NCI-H69 (cell line): ENCODE data around the gene KCNQ2.

Source experiments
- DNase-seq: peaks from one replicate; lab custom pipeline; 2025; lab: John Stamatoyannopoulos, UW

The KCNQ2 gene

GRCh38 chr20:63417097-63417737 is 55.2 kb downstream of the KCNQ2 start:
- DNase-seq, result no peak

DNA sequence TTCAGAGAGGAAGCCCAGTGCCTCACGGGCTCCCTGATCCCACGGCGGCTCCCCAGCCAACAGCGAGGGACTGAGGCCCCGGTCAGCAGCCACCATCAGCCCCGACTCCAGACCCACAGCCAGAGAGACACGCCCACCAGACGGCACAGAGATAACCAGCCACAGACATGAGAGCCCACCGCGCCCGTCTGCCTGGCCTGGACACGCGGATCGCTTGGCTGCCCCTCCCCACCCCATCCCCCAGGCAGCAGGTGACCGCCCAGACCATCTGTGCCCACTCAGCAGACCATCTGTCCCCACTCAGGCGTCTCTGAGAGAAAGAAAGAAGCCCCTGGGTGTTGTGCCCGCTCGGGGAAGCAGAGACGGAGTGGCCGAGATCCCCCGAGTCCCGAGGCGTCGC is 55.8 kb downstream of the KCNQ2 start:
- DNase-seq, result peak; percentile 39

- no peak for DNase-seq
These were observed 56.6 kb downstream of the KCNQ2 start for GRCh38 chr20:63415647-63416391.

- DNase-seq, result no peak
These were observed 57.6 kb downstream of the KCNQ2 start for GRCh38 chr20:63414720-63415430.

DNA sequence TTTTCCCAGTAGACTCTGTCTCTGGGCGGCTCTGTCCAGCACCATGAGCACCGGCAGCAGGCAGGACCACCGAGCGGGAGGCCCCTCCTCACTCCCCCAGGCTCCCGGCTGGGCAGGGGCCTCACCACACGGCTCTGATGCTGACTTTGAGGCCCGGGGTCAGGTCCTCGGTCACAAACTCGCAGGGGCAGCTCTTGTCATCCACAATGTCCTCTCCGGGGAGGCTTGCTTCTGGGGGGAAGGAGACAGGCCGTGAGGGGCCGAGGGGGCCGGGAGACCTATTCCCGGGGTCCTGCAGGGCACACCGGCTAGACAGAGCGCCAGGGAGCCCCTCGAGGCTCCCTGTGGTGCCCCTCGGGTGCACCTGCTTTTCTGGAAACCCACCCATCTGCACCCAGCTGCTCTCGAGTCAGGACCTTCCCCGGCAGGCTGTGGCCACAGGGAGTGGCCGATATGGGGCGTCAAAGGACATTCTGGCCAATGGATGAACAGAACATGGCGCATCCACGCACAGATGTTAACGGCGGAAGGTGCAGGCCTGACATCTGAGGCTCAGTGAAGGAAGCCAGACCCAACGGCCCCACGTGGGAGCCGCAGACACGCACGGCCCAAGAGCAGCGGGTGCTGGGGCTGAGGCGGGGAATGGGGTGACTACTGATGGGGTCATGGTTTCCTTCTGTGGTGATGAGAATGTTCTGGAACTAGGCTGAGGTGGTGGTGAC is 58.3 kb downstream of the KCNQ2 start:
- DNase-seq, result no peak

DNA sequence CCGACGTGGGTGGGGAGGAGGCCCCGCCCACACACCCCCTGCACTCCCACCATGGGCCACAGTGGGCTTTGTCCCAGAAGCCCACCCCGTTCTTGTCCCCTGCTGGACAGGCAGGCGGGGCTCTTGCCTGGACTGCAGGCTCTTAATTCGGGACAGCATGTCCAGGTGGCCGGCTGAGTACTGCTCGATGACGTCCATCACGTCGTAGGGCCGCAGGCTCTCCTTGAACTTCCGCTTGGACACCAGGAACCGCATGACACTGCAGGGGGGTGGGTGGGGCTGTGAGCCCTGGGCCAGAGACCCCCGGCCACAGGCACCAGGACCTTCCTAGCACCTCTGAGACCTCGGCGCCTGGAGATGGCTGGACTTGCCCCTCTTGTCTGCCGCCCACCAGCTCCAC is 59.1 kb downstream of the KCNQ2 start:
- DNase-seq, result no peak

DNA sequence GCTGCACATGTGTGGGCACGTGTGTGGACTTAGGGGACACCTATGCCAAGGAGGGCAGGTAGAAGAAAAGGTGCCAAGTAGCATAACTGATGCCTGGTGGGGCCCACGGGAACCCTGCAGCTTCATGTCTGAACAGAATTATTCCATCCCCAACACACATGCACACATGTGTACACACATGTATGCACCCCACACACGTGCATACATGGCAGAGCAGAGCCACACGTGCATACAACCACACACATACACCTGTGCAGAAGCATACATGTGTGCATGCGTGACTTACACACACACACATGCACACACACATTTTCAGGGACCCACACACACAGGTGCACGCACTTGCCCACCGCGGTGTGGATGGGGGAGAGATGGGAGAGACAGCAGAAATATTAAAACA is 59.6 kb downstream of the KCNQ2 start:
- no peak for DNase-seq

GRCh38 chr20:63411898-63412631 is 60.4 kb downstream of the KCNQ2 start:
- DNase-seq, result no peak

- DNase-seq, result no peak
These were observed 61.1 kb downstream of the KCNQ2 start for GRCh38 chr20:63411151-63411897.

DNA sequence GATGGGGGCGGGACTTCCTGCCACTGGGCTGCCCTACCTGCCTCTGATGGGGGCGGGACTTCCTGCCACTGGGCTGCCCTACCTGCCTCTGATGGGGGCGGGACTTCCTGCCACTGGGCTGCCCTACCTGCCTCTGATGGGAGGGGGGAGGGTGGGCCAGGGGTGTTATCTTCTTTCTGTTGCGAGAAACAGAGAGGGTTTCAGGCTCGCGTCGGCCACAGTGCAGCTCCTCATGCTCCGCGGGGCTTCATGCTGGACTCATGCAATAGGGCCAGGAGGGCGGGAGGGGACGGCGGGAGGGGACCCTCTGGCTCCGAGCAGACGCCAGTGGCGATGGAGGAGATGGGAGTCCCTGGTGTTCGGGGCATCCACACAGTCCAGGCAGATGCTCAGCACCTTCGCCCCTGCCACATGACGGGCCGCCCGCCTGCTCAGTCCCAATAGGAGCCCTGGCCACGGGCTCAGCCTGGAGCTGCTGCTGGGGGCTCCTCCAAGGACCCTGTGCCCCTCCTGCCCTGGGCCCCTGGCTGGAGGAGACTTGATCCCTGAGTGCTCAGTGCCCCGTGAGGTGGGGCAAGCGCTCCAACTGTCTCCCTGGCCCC is 62.5 kb downstream of the KCNQ2 start:
- peak; percentile 74 for DNase-seq

DNA sequence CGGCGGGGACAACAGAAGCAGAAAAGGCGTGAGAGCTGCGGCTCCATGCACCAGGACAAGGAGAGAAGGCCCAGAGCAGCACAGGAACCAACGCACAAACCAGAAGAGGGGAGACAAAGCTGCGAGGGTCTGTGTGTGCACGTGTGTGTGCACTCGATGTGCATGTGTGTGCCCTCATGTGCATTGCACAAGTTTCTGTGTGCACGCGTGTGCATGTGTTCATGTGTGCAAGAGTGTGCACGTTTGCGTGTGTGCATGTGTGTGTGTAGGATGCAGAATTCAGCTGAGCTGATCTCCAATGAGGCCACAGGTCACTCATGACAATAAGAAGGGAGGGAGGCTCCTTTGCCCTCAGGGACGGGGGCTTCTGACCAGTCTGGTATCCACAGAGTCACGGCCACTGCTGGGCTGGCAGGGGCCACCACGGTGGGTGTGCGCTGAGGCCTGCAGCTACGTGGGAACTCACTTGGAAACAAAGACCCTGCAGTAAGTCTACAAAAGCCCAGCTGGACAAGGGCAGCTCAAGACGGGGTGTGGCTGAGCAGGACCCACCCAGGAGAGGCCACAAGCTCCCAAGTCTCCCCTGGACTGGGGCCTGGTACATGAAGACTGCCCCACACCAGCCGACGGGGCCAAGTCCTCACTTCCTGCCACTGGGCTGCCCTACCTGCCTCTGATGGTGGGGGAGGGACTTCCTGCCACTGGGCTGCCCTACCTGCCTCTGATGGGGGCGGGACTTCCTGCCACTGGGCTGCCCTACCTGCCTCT is 63.2 kb downstream of the KCNQ2 start:
- peak; percentile 76 for DNase-seq

- no peak for DNase-seq
These were observed 63.8 kb downstream of the KCNQ2 start for GRCh38 chr20:63408684-63409046.

DNA sequence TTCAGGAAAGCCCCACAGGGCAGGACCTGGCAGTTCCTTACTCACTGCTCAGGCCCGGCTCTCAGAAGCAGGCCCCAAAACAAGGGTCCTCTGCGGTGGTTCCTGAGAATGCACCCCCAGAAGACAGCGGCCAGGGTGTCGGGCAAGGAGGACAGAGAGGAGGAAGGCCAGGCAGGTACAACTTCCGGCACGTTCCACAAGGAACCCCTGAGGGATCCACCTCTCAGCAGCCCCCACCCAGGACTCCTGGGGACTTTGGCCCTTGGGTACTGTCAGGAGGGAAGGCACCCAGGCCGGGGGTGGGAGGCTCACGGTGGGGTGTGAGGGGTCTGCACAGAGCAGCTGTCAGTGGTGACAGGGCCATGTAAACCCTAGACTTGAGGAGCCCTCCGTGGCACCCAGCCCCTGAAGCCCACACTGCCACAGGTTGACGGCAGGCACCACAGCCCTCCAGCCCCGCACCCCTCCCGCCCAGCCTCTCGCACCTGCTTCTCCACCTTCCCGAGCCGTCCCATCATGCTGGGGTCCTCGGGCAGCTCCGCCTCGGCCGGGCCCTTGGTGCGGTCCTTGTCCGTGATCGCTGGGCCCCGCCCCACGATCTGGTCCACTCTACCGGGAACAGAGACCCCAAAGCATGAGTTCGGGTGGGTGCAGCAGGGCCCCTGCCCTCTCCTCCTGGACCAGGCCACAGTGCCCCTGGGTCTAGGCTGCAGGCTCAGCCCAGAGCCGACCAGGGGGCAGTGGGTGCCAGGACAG is 64.3 kb downstream of the KCNQ2 start:
- DNase-seq, result no peak

- DNase-seq, result no peak
These were observed 65.7 kb downstream of the KCNQ2 start for GRCh38 chr20:63406617-63407245.

GRCh38 chr20:63406011-63406410 is 66.4 kb downstream of the KCNQ2 start:
- no peak for DNase-seq

DNA sequence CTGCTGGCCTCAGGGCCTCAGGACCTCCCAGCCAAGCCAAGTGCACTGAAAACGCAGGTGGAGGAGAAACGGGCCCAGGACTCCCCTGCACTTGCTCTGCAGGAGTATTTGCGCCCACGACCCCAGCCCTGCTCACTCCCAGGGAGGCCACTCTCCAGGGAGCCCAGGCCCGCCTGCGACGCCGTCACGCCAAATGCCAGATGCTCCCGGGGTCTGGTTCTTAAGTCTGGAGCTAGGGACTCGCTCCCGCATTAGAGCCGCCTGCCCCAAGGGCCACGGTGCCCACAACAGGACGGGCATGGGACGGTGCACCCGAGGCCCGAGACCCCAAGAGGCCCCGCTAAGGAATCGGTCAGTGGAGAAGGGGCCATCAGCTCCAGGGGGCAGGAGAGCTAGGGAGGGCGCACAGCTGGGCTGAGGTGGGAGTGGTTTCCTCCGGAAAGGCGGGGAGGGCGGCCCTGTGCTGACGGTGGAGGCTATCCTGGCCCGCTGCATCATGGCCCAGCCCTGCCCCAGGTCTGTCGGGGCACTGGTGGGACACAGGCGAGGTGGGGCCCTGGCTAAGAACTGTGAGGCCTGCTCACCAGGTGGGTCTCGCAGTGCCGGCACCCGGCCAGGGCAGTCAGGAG is 67.2 kb downstream of the KCNQ2 start:
- DNase-seq, result no peak

DNA sequence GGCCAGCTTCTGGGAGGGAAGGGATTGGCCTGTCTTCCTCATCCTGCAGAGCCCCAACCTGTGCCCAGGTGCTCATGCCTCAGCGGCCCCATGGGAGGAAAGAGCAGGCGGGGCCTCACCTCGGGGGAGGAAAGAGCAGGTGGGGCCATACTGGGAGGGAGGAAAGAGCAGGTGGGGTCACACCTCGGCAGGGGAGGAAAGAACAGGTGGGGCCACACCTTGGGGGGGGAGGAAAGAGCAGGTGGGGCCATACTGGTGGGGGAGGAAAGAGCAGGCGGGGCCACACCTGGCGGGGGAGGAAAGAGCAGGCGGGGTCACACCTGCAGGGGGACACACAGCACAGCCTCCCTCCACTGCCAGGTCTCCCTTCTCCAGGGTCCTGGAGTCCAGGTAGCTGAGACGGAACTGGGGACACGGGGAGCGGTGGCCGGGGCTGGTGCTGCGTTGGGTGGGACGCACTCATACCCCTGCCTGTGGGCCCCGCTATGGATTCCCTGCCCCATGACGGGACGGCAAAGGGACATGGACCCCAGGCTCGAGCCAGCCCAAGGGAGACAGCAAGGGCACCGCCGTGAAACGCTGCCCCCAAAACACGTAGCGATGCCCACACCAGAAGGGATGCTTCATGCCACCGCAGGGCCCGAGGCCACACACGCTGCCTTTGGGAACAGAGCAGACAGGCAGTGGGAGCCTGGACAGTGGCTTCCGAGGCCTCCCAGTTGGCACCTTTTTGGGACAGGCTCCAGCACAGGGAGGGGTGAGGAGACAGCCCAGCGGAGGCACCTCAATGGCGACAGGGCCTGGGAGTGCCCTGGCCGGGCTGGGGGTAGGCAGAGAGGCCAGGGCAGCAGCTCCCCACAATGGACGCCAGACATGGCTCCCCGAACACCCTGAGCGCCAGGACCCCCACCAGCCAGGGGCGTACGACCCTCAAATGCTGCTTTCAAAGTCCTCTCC is 68.0 kb downstream of the KCNQ2 start:
- DNase-seq, result peak; percentile 63
